ENCODE results near the gene DBF4B. TPM values are rescaled to one million over a fixed set of nuclear protein-coding genes. Genes with fewer than 3 reads are reported as not detected.
A peak's percentile ranks its signal among the peaks of the same experiment; 100 is the strongest.

Gene DBF4B
- total and polyA plus RNA-seq, 2 of the 13 experiments (the other 11 are each of a cell fraction or from before 2014, with no cell fraction given), result 11.7 to 13.2 TPM

GRCh38 chr17:44774271-44775135 is 66.0 kb downstream of the DBF4B start (continued):
- TF ChIP-seq ZNF569 (CRISPR knock-in tag; IDR thresholded peaks at IDR 0.05; ENCODE audit: borderline replicate concordance), result no peak
- no peak for TF ChIP-seq NFYC (CRISPR knock-in tag; IDR thresholded peaks at IDR 0.05)
- no peak for TF ChIP-seq NBN (conservative IDR thresholded peaks at IDR 0.05)
- TF ChIP-seq ELK4 (CRISPR knock-in tag; IDR thresholded peaks at IDR 0.05; ENCODE audit: borderline replicate concordance), result no peak
- TF ChIP-seq SP2 (CRISPR knock-in tag; IDR thresholded peaks at IDR 0.05), result no peak
- TF ChIP-seq DMAP1 (CRISPR knock-in tag; IDR thresholded peaks at IDR 0.05), result no peak; the same call in 1 of the 2 replicates
- no peak for TF ChIP-seq ZNF530 (CRISPR knock-in tag; IDR thresholded peaks at IDR 0.05; ENCODE audit: low read depth)
- TF ChIP-seq ZNF572 (CRISPR knock-in tag; IDR thresholded peaks at IDR 0.05), result no peak
- peak; percentile 44; the same call in 1 of the 2 replicates for TF ChIP-seq CEBPG (CRISPR knock-in tag; IDR thresholded peaks at IDR 0.05)
- no peak for TF ChIP-seq PAX8 (CRISPR knock-in tag; IDR thresholded peaks at IDR 0.05; ENCODE audit: borderline replicate concordance)
- TF ChIP-seq ELF3 (CRISPR knock-in tag; IDR thresholded peaks at IDR 0.05), result peak; percentile 24; the same call in 1 of the 2 replicates
- no peak for TF ChIP-seq SRSF9 (IDR thresholded peaks at IDR 0.05; ENCODE audit: borderline replicate concordance, insufficient read depth, low read depth, low read length, poor library complexity, severe bottlenecking)
- peak; percentile 98 for TF ChIP-seq STAG1 (CRISPR knock-in tag; IDR thresholded peaks at IDR 0.05)
- no peak for TF ChIP-seq FUBP1 (CRISPR knock-in tag; IDR thresholded peaks at IDR 0.05; ENCODE audit: borderline replicate concordance)
- TF ChIP-seq ZSCAN30 (CRISPR knock-in tag; IDR thresholded peaks at IDR 0.05), result no peak
- no peak for TF ChIP-seq TCF12 (IDR thresholded peaks at IDR 0.05)
- TF ChIP-seq TCF12 (CRISPR knock-in tag; IDR thresholded peaks at IDR 0.05), result no peak
- no peak for TF ChIP-seq NFE2 (CRISPR knock-in tag; IDR thresholded peaks at IDR 0.05)
- TF ChIP-seq BCL3 (CRISPR knock-in tag; IDR thresholded peaks at IDR 0.05), result no peak
- TF ChIP-seq LBX2 (CRISPR knock-in tag; IDR thresholded peaks at IDR 0.05; ENCODE audit: borderline replicate concordance), result no peak; the same call in 1 of the 2 replicates
- TF ChIP-seq TFAP4 (IDR thresholded peaks at IDR 0.05; ENCODE audit: borderline replicate concordance, low read depth), result no peak
- TF ChIP-seq ZNF713 (CRISPR knock-in tag; IDR thresholded peaks at IDR 0.05), result no peak
- TF ChIP-seq CBX5 (CRISPR knock-in tag; IDR thresholded peaks at IDR 0.05; ENCODE audit: borderline replicate concordance), result 0 out of 2 replicates have a peak, but pooled peaks have one; percentile 34
- no peak for TF ChIP-seq POLR2G (IDR thresholded peaks at IDR 0.05; ENCODE audit: low read depth, low read length)
- TF ChIP-seq ZNF740 (CRISPR knock-in tag; IDR thresholded peaks at IDR 0.05), result no peak
- TF ChIP-seq IKZF1 (IDR thresholded peaks at IDR 0.05), result no peak

Data from HepG2 (cell line).